CD4-positive, alpha-beta T cell treated with Interleukin-1 beta for 1 hour (primary cell): Measurements from ENCODE around the gene RNFT2.
A peak's percentile ranks its signal among the peaks of the same experiment; 100 is the strongest.

Source experiments
- DNase-seq, 2 donors: peaks; one replicate each; pipeline ENCODE4 v3.0.0-alpha.2; 2020 to 2022

RNFT2 gene, protein sequence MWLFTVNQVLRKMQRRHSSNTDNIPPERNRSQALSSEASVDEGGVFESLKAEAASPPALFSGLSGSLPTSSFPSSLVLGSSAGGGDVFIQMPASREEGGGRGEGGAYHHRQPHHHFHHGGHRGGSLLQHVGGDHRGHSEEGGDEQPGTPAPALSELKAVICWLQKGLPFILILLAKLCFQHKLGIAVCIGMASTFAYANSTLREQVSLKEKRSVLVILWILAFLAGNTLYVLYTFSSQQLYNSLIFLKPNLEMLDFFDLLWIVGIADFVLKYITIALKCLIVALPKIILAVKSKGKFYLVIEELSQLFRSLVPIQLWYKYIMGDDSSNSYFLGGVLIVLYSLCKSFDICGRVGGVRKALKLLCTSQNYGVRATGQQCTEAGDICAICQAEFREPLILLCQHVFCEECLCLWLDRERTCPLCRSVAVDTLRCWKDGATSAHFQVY

DNA sequence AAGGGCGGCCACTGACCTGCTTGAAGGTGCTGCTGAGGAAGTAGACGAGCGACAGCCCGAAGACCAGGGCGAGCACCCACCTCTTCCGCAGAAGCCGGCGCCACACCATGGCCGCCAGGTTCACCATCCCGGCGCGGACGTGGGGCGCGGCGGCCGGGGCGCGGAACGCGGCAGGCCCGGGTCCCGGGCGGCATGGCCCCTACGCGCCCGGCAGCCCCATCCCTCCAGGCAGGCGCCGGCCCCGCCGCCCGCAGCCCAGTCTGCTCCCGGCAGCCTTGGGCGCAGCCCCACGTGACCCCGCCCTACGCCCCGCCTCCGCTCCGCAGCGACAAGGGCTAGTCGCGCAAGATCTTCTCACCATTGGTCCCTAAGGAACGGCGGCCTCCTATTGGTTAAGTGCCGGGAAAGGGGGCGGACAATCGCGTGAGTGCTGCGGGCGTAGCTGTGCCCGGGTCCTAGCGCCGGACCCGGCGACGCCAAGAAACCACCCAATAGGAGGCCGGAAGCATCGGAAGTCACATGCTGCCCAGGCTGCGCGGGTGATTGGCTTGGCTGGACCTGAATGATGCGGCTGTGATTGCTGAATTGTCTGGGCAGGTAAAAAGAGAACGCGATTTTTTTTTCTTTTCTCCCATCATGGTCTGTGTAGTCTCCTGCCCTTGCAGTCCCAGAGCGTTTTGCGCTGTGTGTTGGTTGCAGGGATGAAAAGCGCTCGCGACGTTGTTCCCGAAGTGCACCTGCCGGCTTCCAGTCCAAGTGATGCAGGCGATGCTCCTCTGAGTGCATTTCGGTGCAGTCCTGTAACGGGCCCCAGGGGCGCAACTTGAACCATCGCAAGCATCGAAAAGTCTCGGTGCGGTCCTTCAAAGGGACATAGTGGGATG, at the start of gene RNFT2, which contains the start of gene SPRING1:
Gene RNFT2, plus strand, starts transcription at position 542 of the 884 bp plus-strand sequence. CDS start 2,183 bp downstream, outside the sequence.
Gene SPRING1, minus strand, starts transcription at position 296 of the 884 bp plus-strand sequence. Its CDS starts 169 bp downstream, at position 127.
- peak; percentile 99 to 100 for DNase-seq

DNA sequence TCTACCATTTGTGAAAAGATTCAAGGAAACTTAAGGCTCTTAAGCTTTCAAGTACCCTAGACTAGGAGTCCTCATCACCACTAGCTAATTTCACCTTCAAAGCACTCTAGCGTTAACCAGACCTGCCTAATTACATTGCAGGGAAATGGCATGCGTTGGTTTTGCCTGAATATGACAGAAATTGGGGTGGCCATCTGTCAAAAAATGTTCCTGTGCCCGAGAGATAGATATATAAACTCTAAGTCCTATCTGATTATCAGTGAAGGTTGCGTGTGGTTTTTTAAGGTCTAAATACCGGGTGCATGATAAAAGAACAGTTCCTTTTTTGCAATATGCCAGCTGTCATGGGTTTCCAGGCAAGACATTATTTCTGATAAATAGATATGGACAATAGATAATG, 48.6 kb upstream of the RNFT2 start:
- DNase-seq: no peak

DNA sequence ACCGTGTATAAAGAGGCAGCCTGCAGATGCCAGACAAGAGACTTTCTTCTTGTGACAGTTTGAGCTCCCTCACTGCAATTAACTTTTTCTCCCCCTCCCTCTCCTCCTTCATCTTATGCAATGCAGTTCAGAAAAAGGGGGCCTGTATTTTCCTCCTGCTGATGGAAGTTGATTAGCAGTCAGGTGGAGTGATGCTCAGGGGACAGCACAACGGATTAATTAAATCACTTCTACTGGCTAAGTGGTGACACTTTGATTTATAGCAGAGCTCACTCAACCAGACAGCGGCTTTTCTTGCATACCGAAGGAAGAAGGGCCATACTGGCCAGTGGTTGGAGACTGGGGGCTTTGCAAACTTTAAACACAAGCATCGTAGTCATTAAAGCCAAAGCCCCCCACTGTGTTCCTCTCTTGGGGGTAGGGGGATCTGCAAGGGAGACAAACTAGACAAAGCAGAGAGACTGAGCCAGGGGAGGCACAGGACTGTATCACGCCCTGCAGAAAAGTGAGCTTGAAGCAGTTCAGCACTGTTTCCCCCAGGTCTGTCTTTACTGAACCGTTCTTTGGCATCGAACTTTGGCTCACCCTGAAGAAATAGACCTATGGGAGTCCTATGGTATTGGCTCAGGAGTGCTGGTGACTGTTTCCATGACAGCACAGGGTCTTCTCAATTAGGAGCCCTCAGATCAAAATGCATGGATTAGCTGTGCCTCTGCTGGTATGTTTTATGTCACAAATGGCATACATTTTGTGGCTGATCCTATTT, 48.0 kb upstream of the RNFT2 start:
- no peak for DNase-seq

DNA sequence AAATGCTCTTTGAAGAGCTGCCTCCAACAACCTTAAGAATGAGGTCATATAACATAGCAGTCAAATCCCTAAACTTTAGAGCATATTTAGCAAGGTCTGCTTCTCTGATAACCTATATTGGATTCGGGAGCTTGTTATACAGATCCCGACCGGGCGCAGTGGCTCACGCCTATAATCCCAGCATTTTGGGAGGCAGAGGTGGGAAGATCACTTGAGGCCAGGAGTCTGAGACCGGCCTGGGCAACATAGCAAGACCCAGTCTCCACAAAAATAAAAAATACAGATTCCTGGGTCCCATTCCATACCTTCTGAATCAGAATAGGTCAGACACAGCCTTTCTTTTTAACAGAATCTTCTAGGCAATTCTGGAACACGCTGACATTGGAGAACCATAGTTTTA, 46.9 kb upstream of the RNFT2 start:
- DNase-seq: no peak

DNA sequence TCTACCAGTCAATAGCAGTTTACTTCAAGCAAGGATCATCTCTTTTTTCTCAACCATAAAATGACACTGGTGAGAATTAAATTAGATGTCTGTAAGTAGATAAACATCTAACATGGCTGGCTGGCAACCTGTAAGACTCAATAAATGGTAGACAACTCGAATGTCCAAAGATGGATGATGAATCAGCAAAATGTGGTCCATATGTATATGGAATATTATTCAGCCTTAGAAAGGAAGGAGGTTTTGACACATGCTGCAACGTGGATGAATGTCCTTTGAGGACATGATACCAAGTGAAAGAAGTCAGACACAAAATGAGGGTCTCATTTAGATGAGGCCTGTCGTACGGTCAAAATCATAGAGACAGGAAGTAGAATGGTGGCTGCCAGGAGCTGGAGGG, 46.5 kb upstream of the RNFT2 start:
- no peak for DNase-seq

DNA sequence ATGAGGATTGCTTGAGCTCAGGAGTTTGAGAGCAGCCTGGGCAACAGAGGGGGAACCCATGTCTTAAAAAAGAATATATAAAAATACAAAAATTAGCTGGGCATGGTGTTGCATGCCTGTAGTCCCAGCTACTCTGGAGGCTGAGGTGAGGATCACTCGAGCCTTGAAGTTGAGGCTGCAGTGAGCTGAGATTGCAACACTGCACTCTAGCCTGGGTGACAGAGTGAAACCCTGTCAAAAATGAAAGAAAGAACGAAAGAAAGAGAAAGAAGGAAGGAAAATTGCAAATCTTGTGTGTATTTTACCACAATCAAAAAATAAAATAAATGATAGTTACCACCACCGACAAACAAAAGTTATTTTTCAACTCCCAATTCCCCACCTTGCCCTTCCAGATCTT, 45.5 kb upstream of the RNFT2 start:
- no peak for DNase-seq

DNA sequence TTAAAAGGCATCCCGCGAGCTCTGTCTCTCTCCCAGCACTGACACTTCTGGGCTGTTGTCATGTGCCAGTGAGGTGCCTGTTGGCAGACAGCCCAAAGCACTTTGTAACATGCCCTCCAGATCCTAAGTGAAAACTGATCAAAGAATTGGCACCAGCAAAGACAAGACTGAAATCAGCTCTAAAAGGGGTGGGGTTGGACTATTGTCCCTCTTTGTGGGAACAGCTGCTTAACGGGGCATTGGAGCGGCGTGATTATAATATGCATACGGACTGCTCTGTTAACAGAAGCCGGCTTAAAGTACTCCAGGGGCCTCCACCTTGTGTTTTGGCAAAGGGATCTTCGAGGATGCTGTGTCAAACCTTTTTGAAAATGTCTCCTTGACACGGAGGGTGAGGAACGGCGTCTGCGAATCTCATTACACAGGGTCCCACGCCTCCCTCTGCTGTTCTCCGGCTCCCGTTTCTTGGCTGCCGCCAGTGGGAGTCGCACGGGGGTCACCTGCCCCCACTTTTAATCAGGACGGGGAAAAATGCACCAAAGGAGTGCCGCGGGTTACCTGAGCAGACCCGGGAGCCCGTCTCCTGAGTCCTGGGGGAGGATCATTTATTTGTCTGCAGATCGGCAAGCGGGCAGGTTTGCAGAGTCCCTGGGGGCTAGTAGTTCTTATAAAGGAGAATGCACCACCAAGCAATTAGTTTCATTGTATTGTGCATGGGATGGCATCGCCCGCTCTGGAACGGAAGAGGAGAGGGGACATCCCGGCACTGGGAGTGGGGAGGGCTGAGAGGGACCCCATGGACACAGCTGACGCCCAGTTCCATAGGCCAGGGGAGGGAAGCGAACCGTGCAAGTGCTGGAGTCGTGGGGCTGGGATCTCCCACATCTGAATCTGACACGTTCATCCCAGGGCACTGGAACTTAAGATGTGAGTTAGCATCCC, 44.6 kb upstream of the RNFT2 start:
- DNase-seq: no peak

DNA sequence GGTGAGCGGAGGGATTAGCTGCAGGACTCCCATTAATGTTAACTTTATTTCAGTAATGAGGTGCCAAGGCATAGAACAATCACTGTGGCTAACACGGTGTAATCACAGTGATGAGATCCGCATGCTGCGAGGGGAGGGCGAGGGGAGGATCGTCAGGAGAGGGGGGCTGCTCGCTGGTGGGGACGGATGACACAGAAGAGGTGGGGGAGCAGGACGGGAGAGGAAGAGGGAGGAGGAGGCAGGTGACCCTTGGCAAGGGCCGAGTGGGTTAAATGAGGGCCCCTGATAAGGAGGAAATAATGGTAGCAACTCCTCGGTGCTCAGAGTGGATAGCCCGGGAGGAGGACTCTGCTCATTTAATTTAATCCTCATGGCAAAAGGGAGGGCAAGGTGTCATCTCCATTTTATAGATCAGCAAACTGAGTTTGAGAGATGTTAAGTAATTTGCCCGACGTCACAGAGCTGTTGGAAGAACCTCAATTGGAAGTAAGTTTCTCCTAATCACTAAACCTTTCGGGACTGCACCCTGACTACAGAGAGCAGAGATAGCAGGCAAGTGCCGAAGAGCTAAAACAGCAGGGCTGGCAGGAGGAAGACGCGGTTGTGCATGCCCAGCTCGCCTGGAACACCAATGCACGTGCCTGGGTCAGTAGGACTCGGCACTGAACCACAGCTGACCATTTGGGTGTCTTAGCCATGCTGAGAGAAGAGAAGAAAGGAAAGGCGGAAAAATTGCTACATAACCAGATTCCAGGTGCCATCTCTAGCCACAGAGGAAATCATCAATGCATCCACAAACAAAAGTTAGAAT, 43.3 kb upstream of the RNFT2 start:
- no peak for DNase-seq

DNA sequence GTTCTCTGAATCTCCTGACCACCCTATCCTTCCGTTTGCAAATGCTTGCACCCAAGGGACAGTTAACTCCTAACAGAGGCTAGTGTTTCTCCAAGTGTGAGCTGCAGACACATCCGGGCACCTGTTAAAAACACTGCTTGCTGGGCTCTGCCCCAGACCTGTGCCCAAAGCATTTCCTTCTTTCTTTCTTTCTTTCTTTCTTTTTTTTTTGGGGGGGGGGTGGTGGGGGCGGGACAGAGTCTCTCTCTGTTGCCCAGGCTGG, 42.7 kb upstream of the RNFT2 start:
- DNase-seq: no peak

DNA sequence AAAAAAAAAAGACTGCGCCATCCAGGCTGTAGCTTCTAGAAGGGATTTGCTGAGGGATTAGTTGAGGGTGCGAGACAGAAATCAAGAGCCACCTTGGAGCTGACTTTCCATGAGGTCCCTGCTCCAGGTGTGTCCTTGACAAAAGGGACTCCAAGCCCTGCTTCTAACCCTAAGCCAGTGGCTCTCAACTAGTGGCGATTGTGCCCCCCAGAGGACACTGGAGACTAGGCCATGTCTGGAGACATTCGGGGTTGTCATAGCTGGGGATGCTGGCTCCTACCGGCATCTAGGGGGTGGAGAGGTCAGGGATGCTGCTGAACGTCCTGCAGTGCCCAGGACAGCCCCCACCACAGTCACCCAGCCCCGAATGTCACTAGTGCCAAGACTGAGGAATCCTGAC, 40.8 kb upstream of the RNFT2 start:
- DNase-seq: no peak

DNA sequence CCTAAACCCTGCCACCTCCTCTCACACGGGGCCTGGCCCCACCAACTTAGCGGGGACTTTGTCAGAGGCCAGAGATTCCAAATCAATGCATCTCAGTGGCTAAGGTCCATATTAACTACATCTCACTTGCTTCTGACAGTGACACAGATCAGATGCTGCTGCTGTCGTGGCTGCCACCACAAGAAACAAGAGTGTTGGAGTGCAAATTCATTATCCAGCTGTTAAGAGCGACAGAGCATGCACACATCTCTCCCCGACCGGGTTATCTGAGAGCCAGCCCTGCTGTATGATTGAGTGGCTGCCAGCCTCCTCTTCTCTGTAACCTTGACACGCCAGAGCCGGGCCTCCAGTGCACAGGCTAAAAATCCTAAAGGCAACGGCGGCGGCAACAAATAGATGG, 40.4 kb upstream of the RNFT2 start:
- DNase-seq: no peak

DNA sequence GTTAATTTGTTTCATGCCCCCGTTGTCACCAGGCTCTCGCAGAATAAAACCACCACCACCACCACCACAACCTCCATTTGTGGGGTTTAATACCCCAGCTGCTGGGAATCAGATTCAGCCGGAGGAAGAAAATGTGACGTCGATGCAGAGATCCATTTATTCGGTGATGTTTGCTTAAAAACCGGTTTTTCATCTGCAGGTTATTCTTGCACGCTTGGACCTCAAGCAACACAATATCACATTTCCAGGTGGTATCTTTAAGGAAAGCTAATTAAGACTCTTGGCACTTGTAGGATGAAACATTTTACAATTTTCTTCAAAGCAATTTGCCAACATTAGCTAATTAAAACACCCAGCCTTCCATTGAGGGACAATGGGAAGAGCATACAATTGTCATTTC, 40.0 kb upstream of the RNFT2 start:
- no peak for DNase-seq

DNA sequence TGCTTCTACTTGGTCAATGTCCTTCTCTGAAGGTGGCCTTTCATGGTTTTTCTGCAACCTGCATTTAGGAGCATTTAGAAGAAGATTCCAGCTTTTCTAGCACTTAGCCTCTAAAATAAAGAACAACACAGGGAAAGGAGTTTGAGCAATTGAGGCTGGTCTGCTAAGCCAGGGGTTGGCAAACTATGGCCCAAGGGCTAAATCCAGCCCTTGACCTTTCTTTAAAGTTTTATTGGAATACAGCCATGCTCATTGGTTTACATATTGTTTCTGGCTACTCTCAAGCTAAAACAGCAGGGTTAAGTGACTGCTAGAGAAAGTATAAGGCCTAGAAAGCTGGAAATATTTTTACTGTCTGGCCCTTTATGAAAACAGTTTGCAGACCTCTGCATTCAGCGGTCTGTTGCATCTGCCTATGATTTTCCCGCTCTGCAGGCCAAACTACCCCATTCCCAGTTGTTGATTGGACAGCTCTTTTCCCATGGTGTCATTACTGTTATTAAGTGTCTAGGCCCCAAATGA, 39.5 kb upstream of the RNFT2 start:
- no peak for DNase-seq

DNA sequence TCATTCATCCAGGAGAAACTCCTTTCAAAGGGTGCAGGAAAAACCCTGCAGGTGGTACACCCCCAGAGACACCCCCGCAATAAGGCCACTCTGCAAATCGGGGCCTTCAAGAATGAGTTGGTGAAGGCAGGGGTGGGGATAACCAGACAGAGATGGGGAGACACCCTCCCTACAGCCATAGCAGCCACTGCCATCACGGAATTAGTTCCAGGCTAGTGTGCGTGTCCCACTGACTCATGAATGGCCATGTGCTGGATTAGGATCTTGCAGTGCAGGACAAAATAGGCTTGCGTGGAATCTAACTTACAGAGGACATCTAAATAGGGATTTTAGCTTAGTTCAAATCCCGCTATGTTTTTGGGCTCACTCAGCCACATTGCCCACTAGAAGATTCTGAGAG, 38.0 kb upstream of the RNFT2 start:
- no peak for DNase-seq

DNA sequence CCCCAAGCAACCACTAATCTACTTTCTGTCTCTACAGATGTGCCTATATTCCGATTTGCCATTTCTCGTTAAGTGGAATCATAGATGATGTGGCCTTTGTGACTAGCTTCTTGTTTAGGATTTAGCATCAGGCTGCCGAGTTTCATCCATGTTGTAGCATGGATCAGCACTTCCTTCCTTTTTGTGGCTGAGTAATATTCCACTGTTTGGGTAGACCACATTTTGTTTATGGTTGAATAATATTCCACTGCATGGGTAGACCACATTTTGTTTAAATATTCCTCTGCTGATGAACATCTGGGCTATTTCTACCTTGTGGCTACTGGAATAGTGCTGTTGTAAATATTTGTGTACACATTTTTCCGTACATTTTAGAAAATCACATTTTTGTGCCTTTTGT, 36.7 kb upstream of the RNFT2 start:
- DNase-seq: no peak

DNA sequence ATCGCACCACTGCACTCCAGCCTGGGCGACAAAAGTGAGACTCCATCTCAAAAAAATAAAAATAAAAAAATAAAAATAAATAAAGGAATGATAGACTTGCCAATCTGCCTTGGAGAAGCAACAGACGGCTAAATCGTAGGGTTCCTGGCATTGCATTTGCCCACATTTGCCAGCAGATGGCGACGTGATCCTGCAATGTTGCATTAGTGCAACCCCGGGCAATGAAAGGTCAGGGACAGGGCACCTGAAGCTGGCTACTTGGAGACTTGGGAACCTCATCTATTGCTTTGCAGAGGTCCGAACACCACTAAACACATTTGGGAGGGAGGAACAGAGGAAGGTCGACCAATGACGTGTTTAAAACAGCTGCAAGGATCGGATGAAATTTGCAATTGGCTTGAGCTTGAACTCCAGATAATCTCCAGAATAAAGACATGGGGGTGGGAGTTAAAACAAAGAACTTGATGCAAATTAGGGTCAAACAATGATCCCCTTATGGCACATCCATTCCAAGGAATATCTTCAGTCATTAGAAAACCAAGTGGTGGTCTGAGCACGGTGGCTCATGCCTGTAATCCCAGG, 34.8 kb upstream of the RNFT2 start:
- DNase-seq: peak; percentile 64 to 66

DNA sequence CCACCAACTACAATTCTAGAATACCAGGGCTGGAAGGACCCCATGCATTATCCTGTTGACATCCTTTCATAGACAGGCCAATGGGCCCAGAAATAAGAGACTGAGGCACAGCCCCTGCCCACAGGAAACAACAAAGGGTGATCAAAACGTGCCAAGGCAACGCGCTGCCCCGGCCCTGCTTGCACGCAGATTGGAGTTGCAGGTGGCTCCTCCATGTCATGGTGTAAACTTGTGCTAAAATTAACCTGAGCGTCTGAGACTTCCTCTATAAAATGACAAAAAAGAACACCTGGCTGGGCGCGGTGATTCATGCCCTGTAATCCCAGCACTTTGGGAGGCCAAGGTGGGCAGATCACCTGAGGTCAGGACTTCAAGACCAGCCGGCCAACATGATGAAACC, 30.4 kb upstream of the RNFT2 start:
- DNase-seq: no peak

DNA sequence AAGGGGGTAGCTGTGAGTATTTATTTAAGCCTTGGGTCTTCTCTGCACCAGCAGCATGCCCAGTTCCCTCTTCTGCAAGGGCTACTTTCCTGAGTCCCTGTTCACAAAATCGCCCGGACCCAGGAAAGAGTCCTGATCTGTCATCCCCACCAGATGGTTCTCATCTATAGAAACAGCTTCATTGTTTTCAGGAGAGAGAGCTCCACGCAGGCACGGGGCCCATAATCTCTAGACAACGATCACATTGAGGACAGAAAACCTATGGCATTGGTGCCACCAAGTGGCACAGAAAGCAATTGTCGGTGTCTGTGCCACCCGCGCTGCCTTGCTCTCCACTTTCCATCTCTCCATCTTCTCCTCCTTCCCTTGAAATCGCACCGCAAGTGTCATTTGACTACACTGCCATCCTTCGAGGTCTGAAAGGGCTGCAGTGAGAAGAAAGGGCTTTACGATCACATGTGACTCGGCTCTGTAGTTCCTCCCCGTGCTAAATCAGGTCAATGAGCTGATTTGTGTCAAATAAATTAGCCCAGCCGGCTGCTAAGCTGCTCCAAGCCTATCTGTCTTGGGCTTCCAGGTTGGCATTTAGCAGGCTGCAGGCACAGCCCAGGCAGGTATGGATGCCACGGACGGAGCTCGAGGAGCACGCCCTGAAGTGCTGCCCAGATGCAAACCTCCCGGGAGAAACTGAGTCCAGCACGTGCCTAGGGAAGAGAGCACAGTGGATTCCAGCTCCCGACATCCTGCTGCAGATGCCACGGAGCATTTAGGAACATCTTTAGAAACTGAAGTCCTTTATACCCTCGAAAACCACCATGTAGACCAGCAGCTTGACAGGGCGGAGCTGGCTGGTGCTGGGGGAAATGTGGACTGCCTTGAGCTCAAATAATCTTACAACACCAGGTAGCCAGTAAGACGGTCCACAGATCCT, 29.0 kb upstream of the RNFT2 start:
- DNase-seq: peak; percentile 45 to 47

DNA sequence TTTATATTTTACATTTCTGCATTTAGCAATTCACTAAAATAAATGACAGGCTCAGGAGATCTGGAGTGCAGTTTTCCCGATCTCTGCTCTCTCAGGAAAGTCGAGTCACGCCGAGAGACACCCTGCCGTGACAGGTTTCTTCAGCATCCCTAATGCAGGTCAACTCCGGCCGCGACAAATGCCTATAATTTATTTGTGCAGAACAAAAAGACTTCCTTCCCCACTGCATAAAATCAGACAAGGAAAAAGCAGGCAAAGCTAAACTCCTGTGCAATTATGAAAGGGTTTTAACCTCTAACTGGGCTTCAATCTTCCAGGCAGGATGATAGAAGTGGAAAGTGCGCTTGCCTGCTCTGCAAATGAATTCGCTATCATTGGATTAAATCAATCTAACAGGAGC, 28.3 kb upstream of the RNFT2 start:
- no peak for DNase-seq
